DND-41 (cell line): ENCODE results near the gene CACNA2D3.

ENCODE experiments used
- ATAC-seq: fragments of 200-7000 bp; cut with Tn5 transposase; 3 replicates; pipeline ENCODE4 v1.9.1; 2021; ENCODE audit warnings: low read depth; ENCODE audit not compliant: insufficient read depth
- DNase-seq: peaks from one replicate; pipeline ENCODE4 v3.0.0-alpha.2; 2020
- H2AFZ ChIP-seq: 2 replicates; pipeline ENCODE4 v1.6.0; 2012; ENCODE audit warnings: low read depth, low read length
- H3K27ac ChIP-seq: 2 replicates; pipeline ENCODE4 v1.5.1; 2012; ENCODE audit warnings: low read length, inconsistent platforms
- H3K27me3 ChIP-seq: fragments of 200-600 bp; sonication (generic); 2 replicates; pipeline ENCODE4 v1.6.0; 2012; ENCODE audit warnings: low read length, mild to moderate bottlenecking, inconsistent platforms; ENCODE audit not compliant: insufficient read depth, poor library complexity
- H3K36me3 ChIP-seq: 2 replicates; pipeline ENCODE4 v1.5.1; 2012; ENCODE audit warnings: low read length, inconsistent platforms; ENCODE audit not compliant: insufficient read depth
- H3K4me1 ChIP-seq: 2 replicates; pipeline ENCODE4 v1.5.1; 2012; ENCODE audit warnings: mild to moderate bottlenecking, low read length; ENCODE audit not compliant: insufficient read depth
- H3K4me2 ChIP-seq: 2 replicates; pipeline ENCODE4 v1.6.0; 2012; ENCODE audit warnings: mild to moderate bottlenecking, moderate library complexity, low read length, inconsistent platforms; ENCODE audit not compliant: insufficient read depth
- H3K4me3 ChIP-seq, 2 experiments: fragments of 200-600 bp in 1 of 2; shearing (Covaris generic) in 1 of 2; 2 replicates each; pipeline ENCODE4 v1.5.1; 2012 to 2016; ENCODE audit warnings: inconsistent platforms in 2 of 2, low read length in 2 of 2, mild to moderate bottlenecking in 2 of 2, low read depth in 1 of 2, moderate library complexity in 1 of 2
- H3K79me2 ChIP-seq: 2 replicates; pipeline ENCODE4 v1.6.0; 2012; ENCODE audit warnings: low read length, inconsistent platforms; ENCODE audit not compliant: insufficient read depth
- H3K9ac ChIP-seq: 2 replicates; pipeline ENCODE4 v1.6.0; 2012; ENCODE audit warnings: low read depth, mild to moderate bottlenecking, inconsistent platforms, low read length, moderate library complexity
- H3K9me3 ChIP-seq: 2 replicates; pipeline ENCODE4 v1.5.1; 2012; ENCODE audit warnings: low read length, moderate library complexity, mild to moderate bottlenecking, inconsistent platforms; ENCODE audit not compliant: insufficient read depth, severe bottlenecking
- H4K20me1 ChIP-seq: 2 replicates; pipeline ENCODE4 v1.6.0; 2012; ENCODE audit warnings: low read length; ENCODE audit not compliant: insufficient read depth
- CTCF ChIP-seq: IDR thresholded peaks from 2 replicates; pipeline ENCODE4 v1.5.1; 2012; ENCODE audit warnings: borderline replicate concordance, low read length, moderate library complexity, mild to moderate bottlenecking; ENCODE audit not compliant: poor library complexity, severe bottlenecking; ENCODE audit errors: extremely low read depth
- EZH2 ChIP-seq: IDR thresholded peaks from 3 replicates; pipeline ENCODE4 v1.6.1; 2012; ENCODE audit warnings: borderline replicate concordance, low read depth, mild to moderate bottlenecking, moderate library complexity, low read length, inconsistent platforms; ENCODE audit not compliant: severe bottlenecking

CACNA2D3 gene

GRCh38 chr3:54785976-54786375, 663.6 kb downstream of the CACNA2D3 start:
- no peaks in the 10 kb centered on the region for H3K36me3 ChIP-seq
- no peaks in the 10 kb centered on the region for H4K20me1 ChIP-seq
- H3K4me2 ChIP-seq = no peak overlapping the region
- H2AFZ ChIP-seq = no peak overlapping the region
- no peak for TF ChIP-seq CTCF
- H3K27ac ChIP-seq = no peak overlapping the region
- no peaks in the 10 kb centered on the region for H3K4me1 ChIP-seq
- no peak overlapping the region for H3K4me3 ChIP-seq
- no peaks in the 10 kb centered on the region for H3K27me3 ChIP-seq
- H3K79me2 ChIP-seq = no peaks in the 10 kb centered on the region
- ATAC-seq (no peak), DNase-seq (no peak)
- H3K9me3 ChIP-seq = no peaks in the 10 kb centered on the region
- H3K9ac ChIP-seq = no peak overlapping the region

GRCh38 chr3:54790051-54790450, 667.7 kb downstream of the CACNA2D3 start:
- no peaks in the 10 kb centered on the region for H3K79me2 ChIP-seq
- no peaks in the 10 kb centered on the region for H3K4me1 ChIP-seq
- no peak overlapping the region for H3K4me3 ChIP-seq
- no peak for ATAC-seq
- no peak for TF ChIP-seq EZH2
- no peak for TF ChIP-seq CTCF
- no peaks in the 10 kb centered on the region for H4K20me1 ChIP-seq
- no peaks in the 10 kb centered on the region for H3K36me3 ChIP-seq
- H3K27me3 ChIP-seq = no peaks in the 10 kb centered on the region
- H3K4me2 ChIP-seq = no peak overlapping the region
- no peak overlapping the region for H2AFZ ChIP-seq
- no peak for DNase-seq
- H3K9ac ChIP-seq = no peak overlapping the region
- no peak overlapping the region for H3K27ac ChIP-seq
- no peaks in the 10 kb centered on the region for H3K9me3 ChIP-seq

- H3K4me3 ChIP-seq = no peak overlapping the region
- H3K79me2 ChIP-seq = no peaks in the 10 kb centered on the region
- no peaks in the 10 kb centered on the region for H3K36me3 ChIP-seq
- H3K4me2 ChIP-seq = no peak overlapping the region
- H3K27ac ChIP-seq = no peak overlapping the region
- ATAC-seq (no peak), DNase-seq (no peak)
- no peak overlapping the region for H3K9ac ChIP-seq
- H4K20me1 ChIP-seq = no peaks in the 10 kb centered on the region
- TF ChIP-seq CTCF = no peak
- H3K27me3 ChIP-seq = no peaks in the 10 kb centered on the region
- H2AFZ ChIP-seq = no peak overlapping the region
- no peaks in the 10 kb centered on the region for H3K4me1 ChIP-seq
- H3K9me3 ChIP-seq = no peaks in the 10 kb centered on the region
These were observed 669.3 kb downstream of the CACNA2D3 start for GRCh38 chr3:54791501-54792156.

GRCh38 chr3:54792584-54792983, 670.2 kb downstream of the CACNA2D3 start:
- no peak for ATAC-seq
- H3K4me2 ChIP-seq = no peak overlapping the region
- H3K27ac ChIP-seq = no peak overlapping the region
- no peaks in the 10 kb centered on the region for H4K20me1 ChIP-seq
- no peak overlapping the region for H2AFZ ChIP-seq
- H3K9me3 ChIP-seq = no peaks in the 10 kb centered on the region
- no peaks in the 10 kb centered on the region for H3K79me2 ChIP-seq
- no peak overlapping the region for H3K4me3 ChIP-seq
- DNase-seq = no peak
- no peak overlapping the region for H3K9ac ChIP-seq
- H3K36me3 ChIP-seq = no peaks in the 10 kb centered on the region
- no peaks in the 10 kb centered on the region for H3K4me1 ChIP-seq
- no peak for TF ChIP-seq CTCF
- no peak for TF ChIP-seq EZH2
- H3K27me3 ChIP-seq = no peaks in the 10 kb centered on the region
